IPS DF 19.7 (cell line): Measurements from ENCODE around the gene CD247.

Experiments used
- DNase-seq: peaks from one replicate; pipeline ENCODE4 v3.0.0-alpha.2; 2013; ENCODE audit warnings: low read depth, low spot score

CD247 gene

GRCh38 chr1:167440345-167440744 lies 78.0 kb downstream of the CD247 start:
- no peak for DNase-seq

GRCh38 chr1:167439301-167439988 lies 78.9 kb downstream of the CD247 start:
- DNase-seq, result no peak

GRCh38 chr1:167438171-167439138 lies 79.9 kb downstream of the CD247 start:
- DNase-seq, result no peak

GRCh38 chr1:167435484-167435883 lies 82.8 kb downstream of the CD247 start:
- no peak for DNase-seq

GRCh38 chr1:167434306-167434705 lies 84.0 kb downstream of the CD247 start:
- DNase-seq, result no peak

- DNase-seq, result no peak
Observed at GRCh38 chr1:167433884-167434283, 84.4 kb downstream of the CD247 start.

GRCh38 chr1:167432780-167433179 lies 85.5 kb downstream of the CD247 start:
- no peak for DNase-seq

- no peak for DNase-seq
Observed at GRCh38 chr1:167431909-167432650, 86.2 kb downstream of the CD247 start.

- DNase-seq, result no peak
Observed at GRCh38 chr1:167431261-167431908, 86.9 kb downstream of the CD247 start.

GRCh38 chr1:167430849-167431242 lies 87.5 kb downstream of the CD247 start:
- no peak for DNase-seq

GRCh38 chr1:167430134-167430848 lies 88.0 kb downstream of the CD247 start:
- no peak for DNase-seq

- DNase-seq, result no peak
Observed at GRCh38 chr1:167429612-167430011, 88.7 kb downstream of the CD247 start.

GRCh38 chr1:167428395-167428794 lies 89.9 kb downstream of the CD247 start:
- DNase-seq, result no peak

- no peak for DNase-seq
Observed at GRCh38 chr1:167427848-167428247, 90.5 kb downstream of the CD247 start.

GRCh38 chr1:167426716-167427115 lies 91.6 kb downstream of the CD247 start:
- no peak for DNase-seq

- DNase-seq, result no peak
Observed at GRCh38 chr1:167425482-167425881, 92.8 kb downstream of the CD247 start.

- no peak for DNase-seq
Observed at GRCh38 chr1:167423684-167424619, 94.4 kb downstream of the CD247 start.

GRCh38 chr1:167420510-167420909 lies 97.8 kb downstream of the CD247 start:
- no peak for DNase-seq

- DNase-seq, result no peak
Observed at GRCh38 chr1:167419245-167419644, 99.1 kb downstream of the CD247 start.

- DNase-seq, result no peak
Observed at GRCh38 chr1:167418391-167418790, 99.9 kb downstream of the CD247 start.
